HepG2 (cell line): Measurements from ENCODE around the gene BAG5. TPM values are rescaled to one million over a fixed set of nuclear protein-coding genes. Genes with fewer than 3 reads are reported as not detected.

Source experiments
- ARNTL ChIP-seq: sonication (generic); formaldehyde crosslinking; IDR thresholded peaks from 2 replicates; pipeline ENCODE4 v1.4.0; 2020; ENCODE audit warnings: mild to moderate bottlenecking, missing genetic modification reagents
- ATF1 ChIP-seq: IDR thresholded peaks from 2 replicates; pipeline ENCODE4 v1.6.1; 2016; ENCODE audit warnings: mild to moderate bottlenecking, control low read depth
- E2F5 ChIP-seq: sonication (generic); formaldehyde crosslinking; conservative IDR thresholded peaks from 2 replicates; pipeline ENCODE4 v1.4.0; 2020; ENCODE audit warnings: missing genetic modification reagents
- KDM5B ChIP-seq: sonication (generic); formaldehyde crosslinking; IDR thresholded peaks from 2 replicates; pipeline ENCODE4 v1.4.0; 2020; ENCODE audit warnings: missing genetic modification reagents, mild to moderate bottlenecking, borderline replicate concordance
- KLF9 ChIP-seq: IDR thresholded peaks from 2 replicates; pipeline ENCODE4 v1.6.1; 2016; ENCODE audit warnings: low read depth
- MIER3 ChIP-seq: IDR thresholded peaks from 2 replicates; pipeline ENCODE4 v1.6.1; 2016; ENCODE audit warnings: missing compliant biosample characterization, borderline replicate concordance
- NPAS2 ChIP-seq: sonication (generic); formaldehyde crosslinking; IDR thresholded peaks from 2 replicates; pipeline ENCODE4 v1.8.0; 2022; ENCODE audit warnings: mild to moderate bottlenecking, missing genetic modification reagents, borderline replicate concordance
- NR2F6 ChIP-seq, 2 experiments: IDR thresholded peaks; 2 replicates each; pipeline ENCODE4 v1.6.1; 2016; ENCODE audit warnings: antibody characterized with exemption in 1 of 2, mild to moderate bottlenecking in 1 of 2
- PBX2 ChIP-seq: IDR thresholded peaks from 2 replicates; pipeline ENCODE4 v1.6.1; 2016; ENCODE audit warnings: control low read depth
- PCBP2 ChIP-seq: fragments of 200-400 bp; formaldehyde crosslinking; optimal IDR thresholded peaks from 2 replicates; pipeline ENCODE3; 2018; ENCODE audit warnings: low read length, low read depth; ENCODE audit not compliant: poor library complexity, severe bottlenecking
- RAD51 ChIP-seq: fragments of 450-650 bp; IDR thresholded peaks from 2 replicates; pipeline ENCODE4 v1.6.1; 2016; ENCODE audit warnings: borderline replicate concordance
- REL ChIP-seq: sonication (generic); formaldehyde crosslinking; conservative IDR thresholded peaks from 2 replicates; pipeline ENCODE4 v1.8.0; 2022; ENCODE audit warnings: mild to moderate bottlenecking, missing genetic modification reagents, moderate library complexity
- SAFB2 ChIP-seq: sonication (generic); formaldehyde crosslinking; IDR thresholded peaks from 2 replicates; pipeline ENCODE4 v1.5.1; 2020; ENCODE audit warnings: missing genetic modification reagents, low read depth, mild to moderate bottlenecking, borderline replicate concordance
- ZBTB7A ChIP-seq: sonication (generic); formaldehyde crosslinking; IDR thresholded peaks from 2 replicates; pipeline ENCODE4 v1.8.0; 2022; ENCODE audit warnings: mild to moderate bottlenecking, missing genetic modification reagents
- ZFP82 ChIP-seq: sonication (generic); formaldehyde crosslinking; IDR thresholded peaks from 2 replicates; pipeline ENCODE4 v1.5.1; 2020; ENCODE audit warnings: mild to moderate bottlenecking, missing genetic modification reagents, borderline replicate concordance
- ZFX ChIP-seq: sonication (generic); formaldehyde crosslinking; IDR thresholded peaks from 2 replicates; pipeline ENCODE4 v1.4.0; 2020; ENCODE audit warnings: mild to moderate bottlenecking, low read depth, missing genetic modification reagents, moderate library complexity
- ZKSCAN5 ChIP-seq: sonication (generic); formaldehyde crosslinking; IDR thresholded peaks from 2 replicates; pipeline ENCODE4 v1.5.1; 2020; ENCODE audit warnings: mild to moderate bottlenecking, missing genetic modification reagents
- ZNF326 ChIP-seq: sonication (generic); formaldehyde crosslinking; IDR thresholded peaks from 2 replicates; pipeline ENCODE4 v1.4.0; 2020; ENCODE audit warnings: missing genetic modification reagents, borderline replicate concordance
- ZNF34 ChIP-seq: sonication (generic); formaldehyde crosslinking; IDR thresholded peaks from 2 replicates; pipeline ENCODE4 v1.4.0; 2020; ENCODE audit warnings: mild to moderate bottlenecking, missing genetic modification reagents, borderline replicate concordance
- ZNF430 ChIP-seq: sonication (generic); formaldehyde crosslinking; IDR thresholded peaks from 2 replicates; pipeline ENCODE4 v1.9.0; 2021; ENCODE audit warnings: mild to moderate bottlenecking, missing genetic modification reagents
- ZNF484 ChIP-seq: sonication (generic); formaldehyde crosslinking; IDR thresholded peaks from 2 replicates; pipeline ENCODE4 v1.5.1; 2020; ENCODE audit warnings: mild to moderate bottlenecking, low read depth, missing genetic modification reagents, borderline replicate concordance
- ZNF615 ChIP-seq: sonication (generic); formaldehyde crosslinking; IDR thresholded peaks from 2 replicates; pipeline ENCODE4 v1.5.0; 2020; ENCODE audit warnings: mild to moderate bottlenecking, missing genetic modification reagents, borderline replicate concordance
- ZNF781 ChIP-seq: sonication (generic); formaldehyde crosslinking; IDR thresholded peaks from 2 replicates; pipeline ENCODE4 v1.5.1; 2020; ENCODE audit warnings: borderline replicate concordance, mild to moderate bottlenecking, missing genetic modification reagents; ENCODE audit errors: not compliant biosample characterization
- ZNF784 ChIP-seq: sonication (generic); formaldehyde crosslinking; IDR thresholded peaks from 2 replicates; pipeline ENCODE4 v1.5.1; 2020; ENCODE audit warnings: missing genetic modification reagents, mild to moderate bottlenecking, borderline replicate concordance
- ZNF879 ChIP-seq: sonication (generic); formaldehyde crosslinking; IDR thresholded peaks from 2 replicates; pipeline ENCODE4 v1.8.1; 2023; ENCODE audit warnings: missing genetic modification reagents
- polyA plus RNA-seq, 8 experiments: library from polyadenylated mRNA; depleted of rRNA in 3 of 8; stranded (reverse) in 7 of 8; unstranded in 1 of 8; fragments of >200 nt; fragmentation: Illumina TruSeq in 4 of 8; extraction: Trizol in 4 of 8; gene quantifications; 2 replicates each; pipeline versions ENCODE4 v1.2.1 to v1.2.3, GENCODE V29; 2011 to 2016; ENCODE audit warnings: low read depth in 4 of 8, missing spikeins in 1 of 8, mixed read lengths in 1 of 8; ENCODE audit not compliant: insufficient read depth in 1 of 8
- total RNA-seq, 5 experiments: library from RNA; depleted of rRNA; stranded (reverse); fragments of >200 nt; fragmentation: Illumina TruSeq; extraction: Trizol; gene quantifications; 2 replicates each; pipeline ENCODE4 v1.2.3, GENCODE V29; 2016; ENCODE audit warnings: low read depth in 1 of 5
- TF ChIP-seq, protein P1 (sequence below): sonication (generic); IDR thresholded peaks from 2 replicates; pipeline ENCODE4 v1.6.1; 2016; ENCODE audit warnings: low read depth, borderline replicate concordance

Gene BAG5
- total and polyA plus RNA-seq, 2 of the 13 experiments (the other 11 are each of a cell fraction or from before 2014, with no cell fraction given): 3.5 to 21.0 TPM

DNA sequence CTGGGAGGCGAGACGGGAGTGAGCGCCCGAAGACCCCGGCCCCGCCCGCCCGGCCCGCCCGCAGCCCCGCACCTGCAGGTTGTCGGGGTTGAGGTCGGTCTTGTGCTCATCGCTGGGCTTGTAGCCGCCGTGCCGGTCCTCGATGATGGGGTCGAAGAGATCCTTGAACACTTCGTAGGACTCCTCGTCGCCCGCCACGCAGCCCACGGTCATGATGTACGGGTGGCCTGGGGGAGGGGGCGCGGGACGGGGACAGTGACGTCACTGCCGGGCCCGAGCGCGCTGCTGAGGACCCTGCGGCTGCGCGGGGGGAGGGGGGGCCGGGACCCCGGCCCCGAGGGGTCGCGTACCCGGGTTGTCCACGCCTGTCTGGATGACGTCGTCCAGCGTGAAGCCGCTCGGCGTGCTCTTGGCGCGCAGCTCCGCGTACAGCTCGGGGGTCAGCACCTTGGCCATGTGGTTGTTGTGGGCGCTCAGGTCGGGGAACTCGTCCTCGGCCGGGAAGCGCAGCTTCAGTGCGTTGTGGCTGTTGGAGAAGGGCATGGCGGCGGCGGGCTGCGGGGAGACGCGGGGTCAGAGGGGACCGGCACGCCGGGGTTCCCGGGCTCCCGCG lies 40.4 kb downstream of the BAG5 start (continued):
- TF ChIP-seq ZNF615: no peak
- no peak for TF ChIP-seq KLF9 (CRISPR knock-in tag)
- no peak for TF ChIP-seq E2F5 (CRISPR knock-in tag)
- no peak for TF ChIP-seq ZKSCAN5
- TF ChIP-seq ZNF781 (CRISPR knock-in tag): no peak
- TF ChIP-seq ATF1 (CRISPR knock-in tag): no peak
- no peak for TF ChIP-seq SAFB2
- no peak for TF ChIP-seq ARNTL (CRISPR knock-in tag)
- TF ChIP-seq MIER3 (CRISPR knock-in tag): no peak
- TF ChIP-seq, protein P1, sequence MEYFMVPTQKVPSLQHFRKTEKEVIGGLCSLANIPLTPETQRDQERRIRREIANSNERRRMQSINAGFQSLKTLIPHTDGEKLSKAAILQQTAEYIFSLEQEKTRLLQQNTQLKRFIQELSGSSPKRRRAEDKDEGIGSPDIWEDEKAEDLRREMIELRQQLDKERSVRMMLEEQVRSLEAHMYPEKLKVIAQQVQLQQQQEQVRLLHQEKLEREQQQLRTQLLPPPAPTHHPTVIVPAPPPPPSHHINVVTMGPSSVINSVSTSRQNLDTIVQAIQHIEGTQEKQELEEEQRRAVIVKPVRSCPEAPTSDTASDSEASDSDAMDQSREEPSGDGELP: no peak
- peak; percentile 29; the same call in 1 of the 2 replicates for TF ChIP-seq ZFX (CRISPR knock-in tag)
- TF ChIP-seq NR2F6 (IDR thresholded peaks at IDR 0.05): no peak
- TF ChIP-seq NR2F6 (CRISPR knock-in tag; IDR thresholded peaks at IDR 0.05): 0 out of 2 replicates have a peak, but pooled peaks have one; percentile 18
- TF ChIP-seq ZNF784 (CRISPR knock-in tag): no peak
- no peak for TF ChIP-seq ZNF484 (CRISPR knock-in tag)
- no peak for TF ChIP-seq ZNF879 (CRISPR knock-in tag)
- TF ChIP-seq RAD51: no peak
- TF ChIP-seq KDM5B (CRISPR knock-in tag): no peak
- peak; percentile 12; the same call in 1 of the 2 replicates for TF ChIP-seq ZFP82 (CRISPR knock-in tag)
- TF ChIP-seq ZNF34: no peak
- no peak for TF ChIP-seq PBX2
- TF ChIP-seq ZBTB7A (CRISPR knock-in tag): 0 out of 2 replicates have a peak, but pooled peaks have one; percentile 17
- no peak for TF ChIP-seq ZNF430
- TF ChIP-seq NPAS2 (CRISPR knock-in tag): no peak
- TF ChIP-seq ZNF326 (CRISPR knock-in tag): no peak
- TF ChIP-seq REL (CRISPR knock-in tag): no peak
- no peak for TF ChIP-seq PCBP2
